ENCODE results near the gene FOXN1.
A peak's percentile ranks its signal among the peaks of the same experiment; 100 is the strongest.

Gene FOXN1

GRCh38 chr17:28495635-28496034, 10.5 kb upstream of the FOXN1 start:
- Mint-ChIP-seq H3K36me3 (ENCODE audit: low read depth) (no peaks in the 10 kb centered on the region), H3K4me1 (peaks cover 76% of the 10 kb centered on the region), H3K4me3 (no peak overlapping the region), H3K9me3 (no peaks in the 10 kb centered on the region), H3K27ac (no peak overlapping the region), H3K27me3 (ENCODE audit: low read depth, poor library complexity) (peaks cover 8% of the 10 kb centered on the region)
- no peak for DNase-seq
- TF ChIP-seq, protein P1, sequence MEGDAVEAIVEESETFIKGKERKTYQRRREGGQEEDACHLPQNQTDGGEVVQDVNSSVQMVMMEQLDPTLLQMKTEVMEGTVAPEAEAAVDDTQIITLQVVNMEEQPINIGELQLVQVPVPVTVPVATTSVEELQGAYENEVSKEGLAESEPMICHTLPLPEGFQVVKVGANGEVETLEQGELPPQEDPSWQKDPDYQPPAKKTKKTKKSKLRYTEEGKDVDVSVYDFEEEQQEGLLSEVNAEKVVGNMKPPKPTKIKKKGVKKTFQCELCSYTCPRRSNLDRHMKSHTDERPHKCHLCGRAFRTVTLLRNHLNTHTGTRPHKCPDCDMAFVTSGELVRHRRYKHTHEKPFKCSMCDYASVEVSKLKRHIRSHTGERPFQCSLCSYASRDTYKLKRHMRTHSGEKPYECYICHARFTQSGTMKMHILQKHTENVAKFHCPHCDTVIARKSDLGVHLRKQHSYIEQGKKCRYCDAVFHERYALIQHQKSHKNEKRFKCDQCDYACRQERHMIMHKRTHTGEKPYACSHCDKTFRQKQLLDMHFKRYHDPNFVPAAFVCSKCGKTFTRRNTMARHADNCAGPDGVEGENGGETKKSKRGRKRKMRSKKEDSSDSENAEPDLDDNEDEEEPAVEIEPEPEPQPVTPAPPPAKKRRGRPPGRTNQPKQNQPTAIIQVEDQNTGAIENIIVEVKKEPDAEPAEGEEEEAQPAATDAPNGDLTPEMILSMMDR (IDR thresholded peaks at IDR 0.05): no peak

- Mint-ChIP-seq H3K4me3 (no peak overlapping the region), H3K9me3 (no peaks in the 10 kb centered on the region), H3K27ac (no peak overlapping the region), H3K4me1 (peaks cover 87% of the 10 kb centered on the region), H3K27me3 (ENCODE audit: low read depth, poor library complexity) (peaks cover 5% of the 10 kb centered on the region), H3K36me3 (ENCODE audit: low read depth) (no peaks in the 10 kb centered on the region)
- DNase-seq: no peak
- TF ChIP-seq, protein P1 (IDR thresholded peaks at IDR 0.05): no peak
Measured at GRCh38 chr17:28497931-28498330, 8.2 kb upstream of the FOXN1 start.

DNA sequence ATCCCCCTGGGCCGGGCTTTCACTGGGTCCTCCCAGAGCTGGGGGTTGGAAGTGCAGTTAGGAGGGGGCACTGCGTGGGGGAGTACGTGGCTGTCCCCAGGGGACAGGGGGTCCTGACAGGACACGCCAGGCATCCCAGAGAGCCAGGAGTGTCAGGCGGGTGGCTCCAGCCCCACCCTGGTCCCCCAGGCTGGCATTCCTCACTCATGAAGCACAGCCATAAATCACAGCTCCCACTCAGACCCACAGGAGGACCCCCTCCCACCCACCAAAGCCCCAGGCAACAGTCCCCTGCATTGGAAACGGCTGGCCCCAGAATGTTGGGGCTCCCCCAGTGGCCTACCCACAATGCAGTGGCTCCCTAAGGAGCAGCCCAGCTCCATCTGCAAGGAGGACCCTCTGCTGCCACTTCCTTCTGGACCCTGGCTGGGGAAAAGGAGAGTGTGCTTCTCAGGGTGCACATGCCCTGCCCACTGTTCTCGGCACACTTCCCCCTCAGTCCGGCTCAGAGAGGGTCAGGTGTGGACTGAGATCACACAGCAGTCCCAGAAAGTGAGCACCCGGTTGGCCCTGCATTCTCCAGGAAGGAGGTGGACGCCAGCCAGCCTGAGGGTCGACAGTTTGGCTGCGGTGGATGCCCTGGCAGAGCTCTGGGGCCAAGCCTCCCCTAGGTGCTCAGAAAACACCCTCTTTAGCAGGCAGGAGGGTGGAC, 7.3 kb upstream of the FOXN1 start:
- Mint-ChIP-seq H3K27ac (no peak overlapping the region), H3K4me3 (no peak overlapping the region), H3K9me3 (no peaks in the 10 kb centered on the region), H3K27me3 (ENCODE audit: low read depth, poor library complexity) (peaks cover 10% of the 10 kb centered on the region), H3K4me1 (peaks cover 84% of the 10 kb centered on the region), H3K36me3 (ENCODE audit: low read depth) (no peaks in the 10 kb centered on the region)
- DNase-seq: no peak
- TF ChIP-seq, protein P1 (IDR thresholded peaks at IDR 0.05): no peak

DNA sequence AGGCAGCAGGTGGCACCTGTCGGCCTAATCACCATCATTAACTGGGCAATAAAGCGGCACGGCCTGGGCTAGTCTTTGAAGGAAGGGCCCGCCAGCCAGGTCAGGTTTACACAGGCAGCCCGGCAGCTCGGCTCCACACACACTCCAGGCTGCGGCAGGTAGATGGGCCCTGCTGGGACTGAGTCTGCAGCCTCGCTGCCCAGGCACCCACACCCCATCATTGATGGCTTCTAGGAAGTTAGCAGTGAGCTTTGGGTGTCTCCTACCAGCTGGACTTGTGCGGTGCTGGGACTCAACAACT, 6.8 kb upstream of the FOXN1 start:
- TF ChIP-seq, protein P1 (IDR thresholded peaks at IDR 0.05): no peak
- Mint-ChIP-seq H3K9me3 (no peaks in the 10 kb centered on the region), H3K36me3 (ENCODE audit: low read depth) (no peaks in the 10 kb centered on the region), H3K27ac (no peak overlapping the region), H3K27me3 (ENCODE audit: low read depth, poor library complexity) (peaks cover 15% of the 10 kb centered on the region), H3K4me1 (peaks cover 84% of the 10 kb centered on the region), H3K4me3 (no peak overlapping the region)
- DNase-seq: no peak

- DNase-seq: no peak
- Mint-ChIP-seq H3K36me3 (ENCODE audit: low read depth) (no peaks in the 10 kb centered on the region), H3K27ac (peak overlapping the region; percentile 60), H3K9me3 (no peaks in the 10 kb centered on the region), H3K27me3 (ENCODE audit: low read depth, poor library complexity) (peaks cover 16% of the 10 kb centered on the region), H3K4me1 (peaks cover 81% of the 10 kb centered on the region), H3K4me3 (no peak overlapping the region)
- TF ChIP-seq, protein P1 (IDR thresholded peaks at IDR 0.05): no peak
Measured at GRCh38 chr17:28499684-28500357, 6.3 kb upstream of the FOXN1 start.
